WTC11 (cell line): Measurements from ENCODE around the gene BANK1. TPM values are rescaled to one million over a fixed set of nuclear protein-coding genes. Genes with fewer than 3 reads are reported as not detected.

Source experiments
- ATAC-seq: fragments of 200-7000 bp; cut with Tn5 transposase; 2 replicates; pipeline ENCODE4 v1.10.0; 2021; ENCODE audit warnings: mild to moderate bottlenecking, moderate library complexity
- CTCF ChIA-PET: fragments of 300-600 bp; sonication (Branson Sonifier 250); formaldehyde crosslinking; loops from one replicate; lab custom pipeline; 2021; ENCODE audit warnings: antibody characterized with exemption; lab: Charles Lee
- POLR2A ChIA-PET: fragments of 350-600 bp; sonication (Branson Sonifier 250); formaldehyde crosslinking; loops from one replicate; lab custom pipeline; 2021; ENCODE audit warnings: antibody characterized with exemption; lab: Charles Lee
- DNase-seq: peaks from one replicate; pipeline ENCODE4 v3.0.0; 2021; ENCODE audit warnings: low spot score
- H3K27ac Mint-ChIP-seq: 2 replicates; pipeline ENCODE4 v1.8.0; 2021; ENCODE audit warnings: mixed read lengths
- H3K27me3 Mint-ChIP-seq: 2 replicates; pipeline ENCODE4 v1.8.0; 2021; ENCODE audit warnings: low read depth, mild to moderate bottlenecking, moderate library complexity, mixed read lengths
- H3K36me3 Mint-ChIP-seq: 2 replicates; pipeline ENCODE4 v1.8.0; 2021; ENCODE audit warnings: mixed read lengths
- H3K4me1 Mint-ChIP-seq: 2 replicates; pipeline ENCODE4 v1.8.0; 2022; ENCODE audit warnings: mixed read lengths
- H3K4me3 Mint-ChIP-seq: 2 replicates; pipeline ENCODE4 v1.8.0; 2021; ENCODE audit warnings: mild to moderate bottlenecking, moderate library complexity, mixed read lengths
- H3K9me3 Mint-ChIP-seq: 2 replicates; pipeline ENCODE4 v1.8.0; 2021; ENCODE audit warnings: mixed read lengths
- ELF4 ChIP-seq: sonication (generic); formaldehyde crosslinking; IDR thresholded peaks from 2 replicates; pipeline ENCODE4 v1.8.1; 2022; ENCODE audit warnings: low read depth, mild to moderate bottlenecking, moderate library complexity, missing genetic modification reagents
- ETV6 ChIP-seq: sonication (generic); formaldehyde crosslinking; IDR thresholded peaks from 2 replicates; pipeline ENCODE4 v1.8.1; 2022; ENCODE audit warnings: mild to moderate bottlenecking, missing genetic modification reagents
- KAT7 ChIP-seq: sonication (generic); formaldehyde crosslinking; IDR thresholded peaks from 2 replicates; pipeline ENCODE4 v1.8.1; 2023; ENCODE audit warnings: missing genetic modification reagents, mild to moderate bottlenecking, borderline replicate concordance
- NR1H2 ChIP-seq: sonication (generic); formaldehyde crosslinking; IDR thresholded peaks from 2 replicates; pipeline ENCODE4 v1.9.0; 2021; ENCODE audit warnings: mild to moderate bottlenecking, moderate library complexity, missing genetic modification reagents
- NR3C1 ChIP-seq: sonication (generic); formaldehyde crosslinking; conservative IDR thresholded peaks from 2 replicates; pipeline ENCODE4 v1.8.1; 2023; ENCODE audit warnings: low read depth, mild to moderate bottlenecking, missing genetic modification reagents
- PRRX2 ChIP-seq: fragments of 250-450 bp; sonication (Bioruptor Pico); IDR thresholded peaks from 2 replicates; pipeline ENCODE4 v1.8.0; 2021; ENCODE audit warnings: mild to moderate bottlenecking
- ZBTB21 ChIP-seq: sonication (generic); formaldehyde crosslinking; IDR thresholded peaks from 2 replicates; pipeline ENCODE4 v1.8.1; 2023; ENCODE audit warnings: mild to moderate bottlenecking, missing genetic modification reagents, borderline replicate concordance
- ZNF121 ChIP-seq: sonication (generic); formaldehyde crosslinking; IDR thresholded peaks from 2 replicates; pipeline ENCODE4 v1.8.0; 2023; ENCODE audit warnings: missing genetic modification reagents
- ZNF219 ChIP-seq: sonication (generic); formaldehyde crosslinking; IDR thresholded peaks from 2 replicates; pipeline ENCODE4 v1.8.0; 2023; ENCODE audit warnings: missing genetic modification reagents, mild to moderate bottlenecking, borderline replicate concordance
- ZNF263 ChIP-seq: sonication (generic); formaldehyde crosslinking; IDR thresholded peaks from 2 replicates; pipeline ENCODE4 v1.8.1; 2022; ENCODE audit warnings: low read depth, mild to moderate bottlenecking, moderate library complexity, missing genetic modification reagents
- total RNA-seq: library from RNA; stranded (reverse); gene quantifications from 3 replicates; pipeline ENCODE4 v1.2.3, GENCODE V29; 2021
- TF ChIP-seq, protein P1 (sequence below): sonication (generic); formaldehyde crosslinking; IDR thresholded peaks from 2 replicates; pipeline ENCODE4 v1.8.1; 2023; ENCODE audit warnings: mild to moderate bottlenecking, missing genetic modification reagents, moderate library complexity
- TF ChIP-seq, protein P2 (sequence below): sonication (generic); formaldehyde crosslinking; IDR thresholded peaks from 2 replicates; pipeline ENCODE4 v1.8.0; 2022; ENCODE audit warnings: missing genetic modification reagents
- TF ChIP-seq, protein P3 (sequence below): sonication (generic); formaldehyde crosslinking; IDR thresholded peaks from 2 replicates; pipeline ENCODE4 v1.8.0; 2023; ENCODE audit warnings: missing genetic modification reagents, mild to moderate bottlenecking, borderline replicate concordance
- TF ChIP-seq, protein P4 (sequence below): fragments of 250-450 bp; sonication (Bioruptor Pico); IDR thresholded peaks from 2 replicates; pipeline ENCODE4 v1.9.0; 2021; ENCODE audit warnings: mild to moderate bottlenecking
- TF ChIP-seq, protein P5 (sequence below): fragments of 250-450 bp; sonication (Bioruptor Pico); conservative IDR thresholded peaks from 2 replicates; pipeline ENCODE4 v1.9.0; 2021; ENCODE audit warnings: mild to moderate bottlenecking
- TF ChIP-seq, protein P6 (sequence below): sonication (generic); formaldehyde crosslinking; IDR thresholded peaks from 2 replicates; pipeline ENCODE4 v1.8.1; 2022; ENCODE audit warnings: low read depth, missing genetic modification reagents, borderline replicate concordance

Gene BANK1
- total RNA-seq, 1 experiment from 2014 or later, result 0.68 TPM

DNA sequence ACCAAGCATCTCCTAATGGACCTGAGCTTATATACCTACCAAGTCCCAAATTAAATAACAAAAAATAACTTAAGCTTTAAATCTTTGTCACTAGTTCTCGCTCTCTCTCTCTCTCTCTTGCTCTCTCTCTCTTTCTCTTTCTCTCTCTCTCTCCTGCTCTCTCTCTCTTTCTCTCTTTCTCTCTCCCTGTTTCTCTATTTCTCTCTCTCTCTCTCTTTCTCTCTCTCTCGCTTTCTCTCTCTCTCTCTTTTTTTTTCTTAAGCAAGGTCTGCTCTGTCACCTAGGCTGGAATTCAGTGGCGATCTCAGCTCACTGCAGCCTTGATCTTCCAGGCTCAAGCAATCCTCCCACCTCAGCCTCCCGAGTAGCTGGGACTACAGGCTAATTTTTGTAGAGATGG lies 266.6 kb downstream of the BANK1 start:
- no peak for ATAC-seq
- Mint-ChIP-seq H3K4me3 (no peak overlapping the region), H3K36me3 (no peaks in the 10 kb centered on the region), H3K27me3 (no peaks in the 10 kb centered on the region), H3K4me1 (no peaks in the 10 kb centered on the region), H3K9me3 (no peaks in the 10 kb centered on the region), H3K27ac (no peak overlapping the region)
- CTCF ChIA-PET, result interaction anchor here (1.1 kb wide), 1 partner anchor 10 kb away, joined by 3 read pairs; no protein-coding TSS in a partner anchor
- TF ChIP-seq, protein P1, sequence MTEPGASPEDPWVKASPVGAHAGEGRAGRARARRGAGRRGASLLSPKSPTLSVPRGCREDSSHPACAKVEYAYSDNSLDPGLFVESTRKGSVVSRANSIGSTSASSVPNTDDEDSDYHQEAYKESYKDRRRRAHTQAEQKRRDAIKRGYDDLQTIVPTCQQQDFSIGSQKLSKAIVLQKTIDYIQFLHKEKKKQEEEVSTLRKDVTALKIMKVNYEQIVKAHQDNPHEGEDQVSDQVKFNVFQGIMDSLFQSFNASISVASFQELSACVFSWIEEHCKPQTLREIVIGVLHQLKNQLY (CRISPR knock-in tag), result no peak
- TF ChIP-seq, protein P2, sequence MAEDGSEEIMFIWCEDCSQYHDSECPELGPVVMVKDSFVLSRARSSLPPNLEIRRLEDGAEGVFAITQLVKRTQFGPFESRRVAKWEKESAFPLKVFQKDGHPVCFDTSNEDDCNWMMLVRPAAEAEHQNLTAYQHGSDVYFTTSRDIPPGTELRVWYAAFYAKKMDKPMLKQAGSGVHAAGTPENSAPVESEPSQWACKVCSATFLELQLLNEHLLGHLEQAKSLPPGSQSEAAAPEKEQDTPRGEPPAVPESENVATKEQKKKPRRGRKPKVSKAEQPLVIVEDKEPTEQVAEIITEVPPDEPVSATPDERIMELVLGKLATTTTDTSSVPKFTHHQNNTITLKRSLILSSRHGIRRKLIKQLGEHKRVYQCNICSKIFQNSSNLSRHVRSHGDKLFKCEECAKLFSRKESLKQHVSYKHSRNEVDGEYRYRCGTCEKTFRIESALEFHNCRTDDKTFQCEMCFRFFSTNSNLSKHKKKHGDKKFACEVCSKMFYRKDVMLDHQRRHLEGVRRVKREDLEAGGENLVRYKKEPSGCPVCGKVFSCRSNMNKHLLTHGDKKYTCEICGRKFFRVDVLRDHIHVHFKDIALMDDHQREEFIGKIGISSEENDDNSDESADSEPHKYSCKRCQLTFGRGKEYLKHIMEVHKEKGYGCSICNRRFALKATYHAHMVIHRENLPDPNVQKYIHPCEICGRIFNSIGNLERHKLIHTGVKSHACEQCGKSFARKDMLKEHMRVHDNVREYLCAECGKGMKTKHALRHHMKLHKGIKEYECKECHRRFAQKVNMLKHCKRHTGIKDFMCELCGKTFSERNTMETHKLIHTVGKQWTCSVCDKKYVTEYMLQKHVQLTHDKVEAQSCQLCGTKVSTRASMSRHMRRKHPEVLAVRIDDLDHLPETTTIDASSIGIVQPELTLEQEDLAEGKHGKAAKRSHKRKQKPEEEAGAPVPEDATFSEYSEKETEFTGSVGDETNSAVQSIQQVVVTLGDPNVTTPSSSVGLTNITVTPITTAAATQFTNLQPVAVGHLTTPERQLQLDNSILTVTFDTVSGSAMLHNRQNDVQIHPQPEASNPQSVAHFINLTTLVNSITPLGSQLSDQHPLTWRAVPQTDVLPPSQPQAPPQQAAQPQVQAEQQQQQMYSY (CRISPR knock-in tag), result no peak
- no peak for TF ChIP-seq ZNF219 (CRISPR knock-in tag)
- DNase-seq, result no peak
- POLR2A ChIA-PET, result no interaction called here

DNA sequence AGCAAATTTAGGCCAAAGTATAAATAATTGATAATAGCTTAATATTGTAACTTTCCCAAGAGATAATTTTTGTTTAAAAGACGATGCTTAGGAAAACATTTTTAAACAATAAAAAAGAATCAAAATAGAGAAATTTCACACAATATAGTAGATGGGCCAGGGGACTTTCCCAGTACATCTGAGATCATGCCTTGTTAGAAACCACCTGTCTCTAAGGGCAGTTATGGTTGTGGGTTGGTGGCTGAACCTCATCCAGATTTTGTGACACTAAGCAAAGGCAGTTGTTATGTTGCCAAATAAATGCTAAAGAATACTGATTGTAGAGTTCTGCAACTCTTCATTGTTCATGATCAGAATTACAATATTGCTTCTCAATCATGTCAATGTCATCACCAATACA lies 270.6 kb downstream of the BANK1 start:
- ATAC-seq, result no peak
- no peaks in the 10 kb centered on the region for H3K4me1 Mint-ChIP-seq
- ChIA-PET POLR2A (no interaction called here), CTCF (no interaction called here)
- DNase-seq, result no peak
- H3K27ac Mint-ChIP-seq, result no peak overlapping the region
- no peaks in the 10 kb centered on the region for H3K27me3 Mint-ChIP-seq
- H3K9me3 Mint-ChIP-seq, result no peaks in the 10 kb centered on the region
- H3K4me3 Mint-ChIP-seq, result no peak overlapping the region
- no peaks in the 10 kb centered on the region for H3K36me3 Mint-ChIP-seq
- TF ChIP-seq ELF4 (CRISPR knock-in tag) (no peak), ZNF263 (no peak), PRRX2 (CRISPR knock-in tag) (no peak), ZBTB21 (CRISPR knock-in tag) (no peak), KAT7 (no peak), ETV6 (no peak), NR1H2 (CRISPR knock-in tag) (no peak), NR3C1 (CRISPR knock-in tag) (no peak), ZNF121 (CRISPR knock-in tag) (no peak)
- TF ChIP-seq, protein P3, sequence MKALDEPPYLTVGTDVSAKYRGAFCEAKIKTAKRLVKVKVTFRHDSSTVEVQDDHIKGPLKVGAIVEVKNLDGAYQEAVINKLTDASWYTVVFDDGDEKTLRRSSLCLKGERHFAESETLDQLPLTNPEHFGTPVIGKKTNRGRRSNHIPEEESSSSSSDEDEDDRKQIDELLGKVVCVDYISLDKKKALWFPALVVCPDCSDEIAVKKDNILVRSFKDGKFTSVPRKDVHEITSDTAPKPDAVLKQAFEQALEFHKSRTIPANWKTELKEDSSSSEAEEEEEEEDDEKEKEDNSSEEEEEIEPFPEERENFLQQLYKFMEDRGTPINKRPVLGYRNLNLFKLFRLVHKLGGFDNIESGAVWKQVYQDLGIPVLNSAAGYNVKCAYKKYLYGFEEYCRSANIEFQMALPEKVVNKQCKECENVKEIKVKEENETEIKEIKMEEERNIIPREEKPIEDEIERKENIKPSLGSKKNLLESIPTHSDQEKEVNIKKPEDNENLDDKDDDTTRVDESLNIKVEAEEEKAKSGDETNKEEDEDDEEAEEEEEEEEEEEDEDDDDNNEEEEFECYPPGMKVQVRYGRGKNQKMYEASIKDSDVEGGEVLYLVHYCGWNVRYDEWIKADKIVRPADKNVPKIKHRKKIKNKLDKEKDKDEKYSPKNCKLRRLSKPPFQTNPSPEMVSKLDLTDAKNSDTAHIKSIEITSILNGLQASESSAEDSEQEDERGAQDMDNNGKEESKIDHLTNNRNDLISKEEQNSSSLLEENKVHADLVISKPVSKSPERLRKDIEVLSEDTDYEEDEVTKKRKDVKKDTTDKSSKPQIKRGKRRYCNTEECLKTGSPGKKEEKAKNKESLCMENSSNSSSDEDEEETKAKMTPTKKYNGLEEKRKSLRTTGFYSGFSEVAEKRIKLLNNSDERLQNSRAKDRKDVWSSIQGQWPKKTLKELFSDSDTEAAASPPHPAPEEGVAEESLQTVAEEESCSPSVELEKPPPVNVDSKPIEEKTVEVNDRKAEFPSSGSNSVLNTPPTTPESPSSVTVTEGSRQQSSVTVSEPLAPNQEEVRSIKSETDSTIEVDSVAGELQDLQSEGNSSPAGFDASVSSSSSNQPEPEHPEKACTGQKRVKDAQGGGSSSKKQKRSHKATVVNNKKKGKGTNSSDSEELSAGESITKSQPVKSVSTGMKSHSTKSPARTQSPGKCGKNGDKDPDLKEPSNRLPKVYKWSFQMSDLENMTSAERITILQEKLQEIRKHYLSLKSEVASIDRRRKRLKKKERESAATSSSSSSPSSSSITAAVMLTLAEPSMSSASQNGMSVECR (CRISPR knock-in tag), result no peak
- TF ChIP-seq, protein P4, sequence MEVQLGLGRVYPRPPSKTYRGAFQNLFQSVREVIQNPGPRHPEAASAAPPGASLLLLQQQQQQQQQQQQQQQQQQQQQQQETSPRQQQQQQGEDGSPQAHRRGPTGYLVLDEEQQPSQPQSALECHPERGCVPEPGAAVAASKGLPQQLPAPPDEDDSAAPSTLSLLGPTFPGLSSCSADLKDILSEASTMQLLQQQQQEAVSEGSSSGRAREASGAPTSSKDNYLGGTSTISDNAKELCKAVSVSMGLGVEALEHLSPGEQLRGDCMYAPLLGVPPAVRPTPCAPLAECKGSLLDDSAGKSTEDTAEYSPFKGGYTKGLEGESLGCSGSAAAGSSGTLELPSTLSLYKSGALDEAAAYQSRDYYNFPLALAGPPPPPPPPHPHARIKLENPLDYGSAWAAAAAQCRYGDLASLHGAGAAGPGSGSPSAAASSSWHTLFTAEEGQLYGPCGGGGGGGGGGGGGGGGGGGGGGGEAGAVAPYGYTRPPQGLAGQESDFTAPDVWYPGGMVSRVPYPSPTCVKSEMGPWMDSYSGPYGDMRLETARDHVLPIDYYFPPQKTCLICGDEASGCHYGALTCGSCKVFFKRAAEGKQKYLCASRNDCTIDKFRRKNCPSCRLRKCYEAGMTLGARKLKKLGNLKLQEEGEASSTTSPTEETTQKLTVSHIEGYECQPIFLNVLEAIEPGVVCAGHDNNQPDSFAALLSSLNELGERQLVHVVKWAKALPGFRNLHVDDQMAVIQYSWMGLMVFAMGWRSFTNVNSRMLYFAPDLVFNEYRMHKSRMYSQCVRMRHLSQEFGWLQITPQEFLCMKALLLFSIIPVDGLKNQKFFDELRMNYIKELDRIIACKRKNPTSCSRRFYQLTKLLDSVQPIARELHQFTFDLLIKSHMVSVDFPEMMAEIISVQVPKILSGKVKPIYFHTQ (CRISPR knock-in tag), result no peak
- TF ChIP-seq, protein P5, sequence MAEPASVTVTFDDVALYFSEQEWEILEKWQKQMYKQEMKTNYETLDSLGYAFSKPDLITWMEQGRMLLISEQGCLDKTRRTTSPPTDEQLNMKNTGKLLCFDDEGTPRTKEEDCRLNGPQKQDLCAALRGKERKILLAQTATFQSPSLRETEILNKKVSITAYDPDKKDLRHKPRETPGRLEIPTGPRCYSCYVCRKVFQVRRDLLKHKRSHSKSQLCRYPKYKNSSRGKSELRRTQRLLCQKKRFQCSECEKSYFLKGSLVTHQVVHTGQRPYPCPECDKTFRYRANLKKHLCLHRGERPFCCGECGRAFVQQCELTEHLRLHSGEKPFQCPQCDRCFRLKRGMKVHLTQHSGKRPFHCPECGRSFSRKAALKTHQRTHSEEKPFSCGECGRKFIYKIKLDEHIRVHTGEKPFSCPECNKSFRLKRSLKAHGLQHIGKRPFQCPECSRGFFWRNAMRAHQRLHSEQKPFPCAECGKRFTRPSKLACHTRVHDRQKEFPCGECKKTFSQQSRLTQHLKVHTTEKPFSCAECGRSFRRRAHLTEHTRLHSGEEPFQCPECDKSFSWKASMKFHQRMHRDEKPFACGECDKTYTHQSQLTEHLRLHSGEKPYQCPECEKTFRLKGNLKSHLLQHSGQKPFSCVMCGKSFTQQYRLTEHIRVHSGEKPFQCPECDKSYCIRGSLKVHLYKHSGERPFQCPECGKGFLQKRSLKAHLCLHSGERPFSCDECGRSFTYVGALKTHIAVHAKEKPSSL, result no peak
- TF ChIP-seq, protein P6, sequence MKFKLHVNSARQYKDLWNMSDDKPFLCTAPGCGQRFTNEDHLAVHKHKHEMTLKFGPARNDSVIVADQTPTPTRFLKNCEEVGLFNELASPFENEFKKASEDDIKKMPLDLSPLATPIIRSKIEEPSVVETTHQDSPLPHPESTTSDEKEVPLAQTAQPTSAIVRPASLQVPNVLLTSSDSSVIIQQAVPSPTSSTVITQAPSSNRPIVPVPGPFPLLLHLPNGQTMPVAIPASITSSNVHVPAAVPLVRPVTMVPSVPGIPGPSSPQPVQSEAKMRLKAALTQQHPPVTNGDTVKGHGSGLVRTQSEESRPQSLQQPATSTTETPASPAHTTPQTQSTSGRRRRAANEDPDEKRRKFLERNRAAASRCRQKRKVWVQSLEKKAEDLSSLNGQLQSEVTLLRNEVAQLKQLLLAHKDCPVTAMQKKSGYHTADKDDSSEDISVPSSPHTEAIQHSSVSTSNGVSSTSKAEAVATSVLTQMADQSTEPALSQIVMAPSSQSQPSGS (CRISPR knock-in tag), result no peak
